H1 (cell line): ENCODE measurements around the gene TCEANC2. TPM values are rescaled to one million over a fixed set of nuclear protein-coding genes. Genes with fewer than 3 reads are reported as not detected.

Experiments
- CTCF ChIA-PET: fragments of 300-600 bp; sonication (Branson Sonifier 250); formaldehyde crosslinking; loops from one replicate; lab custom pipeline; 2021; ENCODE audit not compliant: partially characterized antibody; lab: Charles Lee
- POLR2A ChIA-PET: fragments of 300-600 bp; sonication (Branson Sonifier 250); formaldehyde crosslinking; loops from one replicate; lab custom pipeline; 2021; ENCODE audit warnings: inconsistent platforms; ENCODE audit not compliant: partially characterized antibody; lab: Charles Lee
- DNase-seq, 2 experiments: peaks; one replicate each; pipeline versions ENCODE4 v3.0.0 to v3.0.0-alpha.2; 2010 to 2022; ENCODE audit warnings: low spot score in 2 of 2, low read depth in 1 of 2, mixed read lengths in 1 of 2
- FAIRE-seq: peaks from 2 replicates; lab custom pipeline; 2011; peaks lifted over from hg19 to GRCh38; lab: Jason Lieb, UNC
- H2AFZ ChIP-seq: 2 replicates; pipeline ENCODE4 v1.8.1; 2012; ENCODE audit warnings: low read length, inconsistent platforms
- H2AK5ac ChIP-seq: 2 replicates; pipeline ENCODE4 v1.6.1; 2013; ENCODE audit warnings: low read depth, low read length
- H2BK120ac ChIP-seq: replicated peaks from 2 replicates; pipeline ENCODE3; 2013; ENCODE audit warnings: low read depth, low read length, inconsistent platforms
- H2BK12ac ChIP-seq: 2 replicates; pipeline ENCODE4 v1.6.1; 2013; ENCODE audit warnings: low read depth, low read length
- H2BK15ac ChIP-seq: 2 replicates; pipeline ENCODE4 v1.6.1; 2013; ENCODE audit warnings: low read length
- H2BK20ac ChIP-seq: 2 replicates; pipeline ENCODE4 v1.6.1; 2013; ENCODE audit warnings: low read length
- H2BK5ac ChIP-seq: 2 replicates; pipeline ENCODE4 v1.6.1; 2013; ENCODE audit warnings: low read depth, low read length
- H3K14ac ChIP-seq: 2 replicates; pipeline ENCODE4 v1.6.1; 2013; ENCODE audit warnings: inconsistent platforms; ENCODE audit not compliant: insufficient read length
- H3K18ac ChIP-seq: 2 replicates; pipeline ENCODE4 v1.6.1; 2013; ENCODE audit warnings: low read length; ENCODE audit errors: extremely low read depth
- H3K23ac ChIP-seq: 2 replicates; pipeline ENCODE4 v1.6.1; 2013; ENCODE audit warnings: inconsistent platforms; ENCODE audit not compliant: insufficient read length
- H3K23me2 ChIP-seq: 2 replicates; pipeline ENCODE4 v1.6.1; 2013; ENCODE audit warnings: low read depth, low read length
- H3K27ac ChIP-seq: 2 replicates; pipeline ENCODE4 v1.6.1; 2011; ENCODE audit warnings: low read depth, low read length, inconsistent platforms
- H3K27me3 ChIP-seq, 4 experiments: replicated peaks in 1 of 4; 1 replicate in 1 of 4; 2 replicates in 3 of 4; pipeline versions ENCODE4 v1.6.1 to v1.8.1; 2011 to 2013; ENCODE audit warnings: low read length in 3 of 4, mild to moderate bottlenecking in 3 of 4, inconsistent platforms in 2 of 4, mixed read lengths in 2 of 4, moderate library complexity in 1 of 4; ENCODE audit not compliant: control insufficient read depth in 3 of 4, insufficient read depth in 3 of 4; ENCODE audit errors: extremely low read depth in 1 of 4
- H3K36me3 ChIP-seq, 4 experiments: 2 replicates each; pipeline versions ENCODE4 v1.6.1 to v1.8.1; 2011 to 2013; ENCODE audit warnings: mild to moderate bottlenecking in 4 of 4, low read length in 3 of 4, moderate library complexity in 2 of 4, control low read depth in 1 of 4, inconsistent platforms in 1 of 4; ENCODE audit not compliant: insufficient read depth in 4 of 4, control insufficient read depth in 2 of 4
- H3K4ac ChIP-seq: replicated peaks from 2 replicates; pipeline ENCODE3; 2013; ENCODE audit warnings: low read length, low read depth, mixed read lengths, inconsistent platforms; ENCODE audit not compliant: insufficient read length
- H3K4me1 ChIP-seq, 4 experiments: replicated peaks in 1 of 4; 1 replicate in 1 of 4; 2 replicates in 3 of 4; pipeline versions ENCODE4 v1.6.1 to v1.8.1; 2011 to 2013; ENCODE audit warnings: low read length in 3 of 4, inconsistent platforms in 2 of 4, mixed read lengths in 1 of 4; ENCODE audit not compliant: insufficient read depth in 4 of 4, control insufficient read depth in 3 of 4
- H3K4me2 ChIP-seq, 2 experiments: 2 replicates each; pipeline versions ENCODE4 v1.6.1 to v1.8.1; 2011 to 2013; ENCODE audit warnings: low read depth in 2 of 2, low read length in 2 of 2, control low read depth in 1 of 2, inconsistent platforms in 1 of 2, mild to moderate bottlenecking in 1 of 2; ENCODE audit not compliant: insufficient read depth in 1 of 2
- H3K4me3 ChIP-seq, 4 experiments: fragments of 200-600, 300-600 bp in 1 of 4; sonication (generic), shearing (Covaris generic), sonication (Bioruptor Twin) in 1 of 4; 2 replicates each; pipeline versions ENCODE4 v1.5.1 to v1.8.1; 2011 to 2016; ENCODE audit warnings: low read length in 4 of 4, low read depth in 3 of 4, control low read depth in 2 of 4, inconsistent platforms in 2 of 4, mild to moderate bottlenecking in 2 of 4, mixed read lengths in 1 of 4, moderate library complexity in 1 of 4; ENCODE audit not compliant: insufficient read depth in 2 of 4; ENCODE audit errors: extremely low read depth in 1 of 4
- H3K56ac ChIP-seq: replicated peaks from 2 replicates; pipeline ENCODE3; 2013; ENCODE audit warnings: low read depth, mild to moderate bottlenecking, mixed read lengths, low read length, inconsistent platforms; ENCODE audit not compliant: insufficient read length
- H3K79me1 ChIP-seq: 2 replicates; pipeline ENCODE4 v1.6.1; 2013; ENCODE audit warnings: low read depth, low read length, control low read depth
- H3K79me2 ChIP-seq, 2 experiments: 2 replicates each; pipeline versions ENCODE4 v1.6.1 to v1.8.1; 2012 to 2013; ENCODE audit warnings: low read length in 2 of 2, mild to moderate bottlenecking in 2 of 2, inconsistent platforms in 1 of 2; ENCODE audit not compliant: insufficient read depth in 2 of 2, control insufficient read depth in 1 of 2
- H3K9ac ChIP-seq, 4 experiments: replicated peaks in 1 of 4; 1 replicate in 1 of 4; 2 replicates in 3 of 4; pipeline versions ENCODE4 v1.6.1 to v1.8.1; 2011 to 2013; ENCODE audit warnings: low read depth in 3 of 4, low read length in 3 of 4, control low read depth in 2 of 4, mild to moderate bottlenecking in 2 of 4, moderate library complexity in 2 of 4, inconsistent platforms in 1 of 4; ENCODE audit errors: extremely low read depth in 1 of 4
- H3K9me3 ChIP-seq, 2 experiments: 2 replicates each; pipeline versions ENCODE4 v1.6.1 to v1.8.1; 2012 to 2013; ENCODE audit warnings: mild to moderate bottlenecking in 2 of 2, moderate library complexity in 2 of 2, control low read depth in 1 of 2, inconsistent platforms in 1 of 2, low read depth in 1 of 2, low read length in 1 of 2, mixed read lengths in 1 of 2; ENCODE audit not compliant: insufficient read depth in 2 of 2
- H4K20me1 ChIP-seq, 2 experiments: replicated peaks in 1 of 2; 2 replicates each; pipeline versions ENCODE3 to v1.8.1; 2011 to 2013; ENCODE audit warnings: inconsistent platforms in 2 of 2, low read length in 2 of 2, mild to moderate bottlenecking in 1 of 2; ENCODE audit not compliant: insufficient read depth in 2 of 2, control insufficient read depth in 1 of 2
- H4K5ac ChIP-seq: 2 replicates; pipeline ENCODE4 v1.6.1; 2013; ENCODE audit warnings: low read length, low read depth, mixed read lengths, inconsistent platforms; ENCODE audit not compliant: insufficient read length
- H4K8ac ChIP-seq: 2 replicates; pipeline ENCODE4 v1.8.0; 2013; ENCODE audit warnings: mild to moderate bottlenecking, moderate library complexity, low read length, inconsistent platforms; ENCODE audit not compliant: insufficient read depth; ENCODE audit errors: extremely low read depth
- H4K91ac ChIP-seq: replicated peaks from 2 replicates; pipeline ENCODE3; 2013; ENCODE audit warnings: low read length, mixed read lengths, inconsistent platforms; ENCODE audit not compliant: insufficient read length
- CBX8 ChIP-seq: fragments of 300-800, 300-1000 bp; sonication (generic); IDR thresholded peaks from 2 replicates; pipeline ENCODE4 v1.7.1; 2016; ENCODE audit warnings: low read depth, low read length, borderline replicate concordance
- CEBPB ChIP-seq: IDR thresholded peaks from 2 replicates; pipeline ENCODE4 v1.6.1; 2012; ENCODE audit warnings: low read depth, low read length
- CTBP2 ChIP-seq: IDR thresholded peaks from 2 replicates; pipeline ENCODE4 v1.7.0; 2011; ENCODE audit warnings: borderline replicate concordance, mild to moderate bottlenecking, moderate library complexity, mixed read lengths, low read length; ENCODE audit not compliant: insufficient read depth, insufficient read length
- GTF2F1 ChIP-seq: IDR thresholded peaks from 2 replicates; pipeline ENCODE4 v1.6.1; 2012; ENCODE audit warnings: low read depth, low read length, improper control_type of control experiment, borderline replicate concordance
- HDAC6 ChIP-seq: IDR thresholded peaks from one replicate; pipeline ENCODE4 v1.7.1; 2012; ENCODE audit warnings: low read depth, mild to moderate bottlenecking, inconsistent platforms, low read length, moderate library complexity
- NRF1 ChIP-seq: IDR thresholded peaks from 2 replicates; pipeline ENCODE4 v1.6.1; 2011; ENCODE audit warnings: mild to moderate bottlenecking, low read depth, low read length, improper control_type of control experiment
- RNF2 ChIP-seq: fragments of 200-900, 300-1000 bp; sonication (generic); IDR thresholded peaks from 2 replicates; pipeline ENCODE4 v1.7.1; 2016; ENCODE audit warnings: borderline replicate concordance, low read depth, mild to moderate bottlenecking, antibody characterized with exemption, low read length; ENCODE audit not compliant: poor library complexity, severe bottlenecking; ENCODE audit errors: missing control alignments
- SAP30 ChIP-seq: fragments of 300-600 bp; sonication (generic); IDR thresholded peaks from 2 replicates; pipeline ENCODE4 v1.7.1; 2012; ENCODE audit warnings: low read length, moderate library complexity, mild to moderate bottlenecking, inconsistent platforms; ENCODE audit not compliant: insufficient read depth, insufficient replicate concordance
- SIN3A ChIP-seq, 2 experiments: IDR thresholded peaks in 1 of 2; conservative IDR thresholded peaks in 1 of 2; 2 replicates each; pipeline ENCODE4 v1.6.1; 2011 to 2012; ENCODE audit warnings: low read length in 2 of 2, improper control_type of control experiment in 1 of 2, low read depth in 1 of 2, mild to moderate bottlenecking in 1 of 2
- TEAD4 ChIP-seq: IDR thresholded peaks from 2 replicates; pipeline ENCODE4 v1.6.1; 2012; ENCODE audit warnings: low read depth, low read length, inconsistent platforms, mixed read lengths
- WGBS, 2 experiments: shearing (Covaris generic) in 1 of 2; methylation state at CpG; one replicate each; pipeline versions ENCODE4 v1.1.6 to v1.1.7; 2013 to 2015; ENCODE audit warnings: low lambda C conversion rate in 2 of 2, mixed read lengths in 2 of 2, inconsistent platforms in 1 of 2, low coverage in 1 of 2, missing lambda C conversion rate in 1 of 2; ENCODE audit not compliant: insufficient replicate concordance in 2 of 2, insufficient coverage in 1 of 2, insufficient read length in 1 of 2; ENCODE audit errors: extremely low coverage in 1 of 2, missing lambda C conversion rate in 1 of 2; 5-methylcytosine and 5-hydroxymethylcytosine counted together
- polyA plus RNA-seq, 7 experiments: library from polyadenylated mRNA; depleted of rRNA in 3 of 7; stranded (reverse) in 5 of 7; unstranded in 2 of 7; fragments of >200 nt in 5 of 7; fragments of 200-250 nt in 2 of 7; gene quantifications; 1 replicate in 5 of 7; 2 replicates in 1 of 7; 4 replicates in 1 of 7; pipeline versions ENCODE4 v1.2.1 to v1.2.3, GENCODE V29; 2011 to 2013; ENCODE audit warnings: missing spikeins in 2 of 7, mixed read lengths in 2 of 7
- total RNA-seq: library from RNA; stranded (reverse); fragmentation: NEBNext Ultra II Directional; extraction: Animal tissue kit (Norgen Biotek cat#: 25700); gene quantifications from 2 replicates; pipeline ENCODE4 v1.2.1, GENCODE V29; 2021

Gene TCEANC2
- total and polyA plus RNA-seq, 2 of the 8 experiments (the other 6 are each of a cell fraction or from before 2014, with no cell fraction given): 4.2 to 8.2 TPM

- Histone ChIP-seq H3K79me1 (no peaks in the 10 kb centered on the region), H3K18ac (no peak overlapping the region), H3K23ac (no peak overlapping the region), H4K5ac (no peak overlapping the region), H3K4me2 (no peak overlapping the region), H3K23me2 (no peaks in the 10 kb centered on the region), H3K9me3 (no peaks in the 10 kb centered on the region), H2BK12ac (no peak overlapping the region), H2AK5ac (no peak overlapping the region), H2BK5ac (no peak overlapping the region), H4K20me1 (peaks cover 0 to 2% of the 10 kb centered on the region in 2 experiments), H3K14ac (no peak overlapping the region), H3K27me3 (no peaks in the 10 kb centered on the region), H2AFZ (no peak overlapping the region), H3K9ac (no peak overlapping the region), H3K56ac (no peak overlapping the region), H2BK20ac (no peak overlapping the region), H3K79me2 (no peaks in the 10 kb centered on the region), H3K4me1 (no peaks in the 10 kb centered on the region), H3K4me3 (no peak overlapping the region), H4K91ac (no peak overlapping the region), H2BK120ac (no peak overlapping the region), H3K27ac (no peak overlapping the region), H4K8ac (no peak overlapping the region), H3K4ac (no peak overlapping the region), H2BK15ac (no peak overlapping the region), H3K36me3 (no peaks in the 10 kb centered on the region)
- ChIA-PET CTCF (interaction anchor here (0.6 to 8.2 kb wide), 33 partner anchors 9 to 583 kb away, joined by 3 to 65 read pairs (median 4); no protein-coding TSS in a partner anchor), POLR2A (interaction anchor here (1.0 kb wide), 2 partner anchors 119 to 122 kb away, joined by 3 read pairs; partner anchors contain the start of genes CYB5RL and MRPL37)
- FAIRE-seq (peak; percentile 98), DNase-seq (peak; percentile 85 to 88)
- WGBS, 2 experiments: 58% methylated on average over 8 of the region's 8 CpGs; no CpG with 5 or more reads in 1 of the 2 experiments
- TF ChIP-seq TEAD4 (0 out of 2 replicates have a peak, but pooled peaks have one; percentile 26), NRF1 (no peak), GTF2F1 (no peak), HDAC6 (no peak), CBX8 (no peak), SIN3A (conservative IDR thresholded peaks at IDR 0.05 in 1 of 2, IDR thresholded peaks at IDR 0.05 in 1 of 2; ENCODE audit: low read depth in 1 of 2, low read length in 2 of 2) (peak in 1 of 2 experiments; percentile 88; a peak in 2 of 4 replicates), CEBPB (no peak), RNF2 (no peak), SAP30 (no peak), CTBP2 (no peak)
Measured at GRCh38 chr1:54081306-54082270, 28.2 kb downstream of the TCEANC2 start.
